ENCODE data around the gene RYR2.

DNA sequence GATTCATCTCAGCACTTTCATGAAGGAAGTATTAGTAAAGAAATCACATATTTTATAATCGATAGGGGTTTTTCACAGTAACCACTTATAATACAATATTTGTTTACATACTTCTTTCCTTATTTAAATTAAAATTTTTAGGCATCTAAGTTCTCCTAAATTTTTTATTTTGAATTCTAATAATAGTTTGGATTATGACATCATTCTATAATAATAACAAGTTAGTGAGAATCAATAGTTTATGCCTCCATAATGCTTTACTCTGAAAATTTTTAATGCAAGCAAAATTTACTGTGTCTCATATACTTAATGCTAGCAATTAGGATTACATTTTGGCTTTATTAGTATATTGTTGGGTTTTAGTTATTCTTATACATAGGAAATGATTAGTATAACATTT, 596.6 kb downstream of the RYR2 start:
- TF ChIP-seq, protein P1, sequence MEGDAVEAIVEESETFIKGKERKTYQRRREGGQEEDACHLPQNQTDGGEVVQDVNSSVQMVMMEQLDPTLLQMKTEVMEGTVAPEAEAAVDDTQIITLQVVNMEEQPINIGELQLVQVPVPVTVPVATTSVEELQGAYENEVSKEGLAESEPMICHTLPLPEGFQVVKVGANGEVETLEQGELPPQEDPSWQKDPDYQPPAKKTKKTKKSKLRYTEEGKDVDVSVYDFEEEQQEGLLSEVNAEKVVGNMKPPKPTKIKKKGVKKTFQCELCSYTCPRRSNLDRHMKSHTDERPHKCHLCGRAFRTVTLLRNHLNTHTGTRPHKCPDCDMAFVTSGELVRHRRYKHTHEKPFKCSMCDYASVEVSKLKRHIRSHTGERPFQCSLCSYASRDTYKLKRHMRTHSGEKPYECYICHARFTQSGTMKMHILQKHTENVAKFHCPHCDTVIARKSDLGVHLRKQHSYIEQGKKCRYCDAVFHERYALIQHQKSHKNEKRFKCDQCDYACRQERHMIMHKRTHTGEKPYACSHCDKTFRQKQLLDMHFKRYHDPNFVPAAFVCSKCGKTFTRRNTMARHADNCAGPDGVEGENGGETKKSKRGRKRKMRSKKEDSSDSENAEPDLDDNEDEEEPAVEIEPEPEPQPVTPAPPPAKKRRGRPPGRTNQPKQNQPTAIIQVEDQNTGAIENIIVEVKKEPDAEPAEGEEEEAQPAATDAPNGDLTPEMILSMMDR (IDR thresholded peaks at IDR 0.05): no peak
- no peak for TF ChIP-seq POLR2A (IDR thresholded peaks at IDR 0.05)

Data from heart left ventricle (tissue), 13 donors.